GM18951 (cell line): Measurements from ENCODE around the gene CCN6.

Source experiments
- POLR2A ChIP-seq: IDR thresholded peaks from 4 replicates; pipeline ENCODE4 v1.6.1; 2011; ENCODE audit warnings: mild to moderate bottlenecking; ENCODE audit not compliant: insufficient read length, insufficient read depth; ENCODE audit errors: extremely low read depth
- in situ Hi-C: fragments of 300-500 bp; cut with MboI; formaldehyde crosslinking; loops from one replicate; pipeline ENCODE4 v1.12.0; 2022; ENCODE audit warnings: low sequenced_read_pairs, mixed read lengths, inconsistent platforms; ENCODE audit not compliant: unreplicated experiment

Gene CCN6

GRCh38 chr6:112032728-112033127, 21.2 kb upstream of the CCN6 start:
- in situ Hi-C loops, result loop anchor here (10.0 kb wide), 1 partner anchor 328 kb away; no protein-coding TSS in a partner anchor
- no peak for TF ChIP-seq POLR2A

- TF ChIP-seq POLR2A, result no peak
- in situ Hi-C loops, result loop anchor here (10.0 kb wide), 1 partner anchor 329 kb away; no protein-coding TSS in a partner anchor
Measured at GRCh38 chr6:112033791-112034615, 19.9 kb upstream of the CCN6 start.

GRCh38 chr6:112034616-112034995, 19.3 kb upstream of the CCN6 start:
- no peak for TF ChIP-seq POLR2A
- in situ Hi-C loops, result loop anchor here (10.0 kb wide), 1 partner anchor 330 kb away; no protein-coding TSS in a partner anchor

GRCh38 chr6:112036088-112036637, 17.7 kb upstream of the CCN6 start:
- no peak for TF ChIP-seq POLR2A
- in situ Hi-C loops, result loop anchor here (10.0 kb wide), 1 partner anchor 331 kb away; no protein-coding TSS in a partner anchor

- TF ChIP-seq POLR2A, result no peak
- in situ Hi-C loops, result loop anchor here (10.0 kb wide), 1 partner anchor 333 kb away; no protein-coding TSS in a partner anchor
Measured at GRCh38 chr6:112037783-112038216, 16.1 kb upstream of the CCN6 start.

GRCh38 chr6:112038268-112038667, 15.6 kb upstream of the CCN6 start:
- in situ Hi-C loops, result loop anchor here (10.0 kb wide), 1 partner anchor 333 kb away; no protein-coding TSS in a partner anchor

GRCh38 chr6:112038756-112039430, 15.0 kb upstream of the CCN6 start:
- in situ Hi-C loops, result loop anchor here (10.0 kb wide), 1 partner anchor 334 kb away; no protein-coding TSS in a partner anchor
- TF ChIP-seq POLR2A, result no peak

More at GRCh38 chr6:112038268-112038667, 15.6 kb upstream of the CCN6 start:
- no peak for TF ChIP-seq POLR2A

GRCh38 chr6:112039431-112039770, 14.5 kb upstream of the CCN6 start:
- TF ChIP-seq POLR2A, result no peak
- in situ Hi-C loops, result loop anchor here (10.0 kb wide), 1 partner anchor 335 kb away; no protein-coding TSS in a partner anchor

- in situ Hi-C loops, result no loop called here
- no peak for TF ChIP-seq POLR2A
Measured at GRCh38 chr6:112040956-112041355, 12.9 kb upstream of the CCN6 start.

GRCh38 chr6:112041535-112041934, 12.4 kb upstream of the CCN6 start:
- in situ Hi-C loops, result no loop called here
- TF ChIP-seq POLR2A, result no peak

GRCh38 chr6:112043032-112044007, 10.6 kb upstream of the CCN6 start:
- no peak for TF ChIP-seq POLR2A
- in situ Hi-C loops, result no loop called here

GRCh38 chr6:112044196-112044595, 9.7 kb upstream of the CCN6 start:
- in situ Hi-C loops, result no loop called here
- TF ChIP-seq POLR2A, result no peak
